ENCODE results near the gene WFDC1. TPM values are rescaled to one million over a fixed set of nuclear protein-coding genes. Genes with fewer than 3 reads are reported as not detected.

Gene WFDC1
- total and polyA plus RNA-seq, 4 donors = 6.5 to 14.8 (median 11.4) TPM

DNA sequence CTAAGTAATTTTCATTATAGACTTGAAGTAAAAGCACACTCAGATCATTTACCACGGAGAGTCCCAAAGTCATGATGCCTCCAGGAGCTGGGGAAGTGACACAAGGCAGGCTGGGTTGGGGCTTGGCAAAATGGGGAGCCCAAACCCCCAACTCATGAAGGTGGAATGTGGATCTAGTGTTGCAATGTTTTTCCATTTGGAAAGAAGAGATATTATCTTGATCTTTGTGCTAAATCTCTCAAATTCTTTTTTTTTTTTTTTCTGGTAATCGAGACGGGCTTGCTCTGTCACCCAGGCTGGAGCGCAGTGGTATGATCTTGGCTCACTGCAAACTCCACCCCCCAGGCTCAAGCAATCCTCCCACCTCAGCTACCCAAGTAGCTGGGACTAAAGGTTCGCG lies 47.3 kb upstream of the WFDC1 start:
- TF ChIP-seq, protein P1, sequence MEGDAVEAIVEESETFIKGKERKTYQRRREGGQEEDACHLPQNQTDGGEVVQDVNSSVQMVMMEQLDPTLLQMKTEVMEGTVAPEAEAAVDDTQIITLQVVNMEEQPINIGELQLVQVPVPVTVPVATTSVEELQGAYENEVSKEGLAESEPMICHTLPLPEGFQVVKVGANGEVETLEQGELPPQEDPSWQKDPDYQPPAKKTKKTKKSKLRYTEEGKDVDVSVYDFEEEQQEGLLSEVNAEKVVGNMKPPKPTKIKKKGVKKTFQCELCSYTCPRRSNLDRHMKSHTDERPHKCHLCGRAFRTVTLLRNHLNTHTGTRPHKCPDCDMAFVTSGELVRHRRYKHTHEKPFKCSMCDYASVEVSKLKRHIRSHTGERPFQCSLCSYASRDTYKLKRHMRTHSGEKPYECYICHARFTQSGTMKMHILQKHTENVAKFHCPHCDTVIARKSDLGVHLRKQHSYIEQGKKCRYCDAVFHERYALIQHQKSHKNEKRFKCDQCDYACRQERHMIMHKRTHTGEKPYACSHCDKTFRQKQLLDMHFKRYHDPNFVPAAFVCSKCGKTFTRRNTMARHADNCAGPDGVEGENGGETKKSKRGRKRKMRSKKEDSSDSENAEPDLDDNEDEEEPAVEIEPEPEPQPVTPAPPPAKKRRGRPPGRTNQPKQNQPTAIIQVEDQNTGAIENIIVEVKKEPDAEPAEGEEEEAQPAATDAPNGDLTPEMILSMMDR (IDR thresholded peaks at IDR 0.05; ENCODE audit: control extremely low read depth, extremely low read depth) = no peak
- Histone ChIP-seq H3K4me3 (no peak overlapping the region), H3K4me1 (ENCODE audit: control insufficient read depth in 5 of 5, insufficient read depth in 5 of 5, low read length in 5 of 5) (no peaks in the 10 kb centered on the region), H3K36me3 (ENCODE audit: control insufficient read depth in 4 of 4, insufficient read depth in 4 of 4, low read length in 4 of 4) (no peaks in the 10 kb centered on the region), H3K9me3 (ENCODE audit: control insufficient read depth in 4 of 4, insufficient read depth in 3 of 4, low read length in 3 of 4) (peaks cover 0 to 13% (median 0%) of the 10 kb centered on the region in 4 donors), H3K27ac (ENCODE audit: low read depth in 1 of 2, low read length in 1 of 2) (no peak overlapping the region), H3K9ac (ENCODE audit: insufficient read depth in 1 of 2, low read length in 2 of 2) (no peak overlapping the region), H3K27me3 (ENCODE audit: control insufficient read depth in 3 of 3, insufficient read depth in 3 of 3, low read length in 2 of 3) (peaks cover 0 to 8% (median 6%) of the 10 kb centered on the region in 3 donors)
- DNase-seq (no peak), ATAC-seq (ENCODE audit: insufficient read depth, low FRiP score) (no peak)
- 92 to 97% methylated on average over 5 to 6 of the region's 6 CpGs for whole genome bisulfite sequencing, 2 donors

GRCh38 chr16:84247844-84248243 lies 46.8 kb upstream of the WFDC1 start:
- TF ChIP-seq, protein P1 (IDR thresholded peaks at IDR 0.05; ENCODE audit: control extremely low read depth, extremely low read depth) = no peak
- H3K9me3 ChIP-seq (ENCODE audit: control insufficient read depth in 4 of 4, insufficient read depth in 3 of 4, low read length in 3 of 4) = peaks cover 0 to 11% (median 0%) of the 10 kb centered on the region in 4 donors
- ATAC-seq (ENCODE audit: insufficient read depth, low FRiP score) (no peak), DNase-seq (no peak)
- no peak overlapping the region for H3K27ac ChIP-seq (ENCODE audit: low read depth in 1 of 2, low read length in 1 of 2)
- H3K4me1 ChIP-seq (ENCODE audit: control insufficient read depth in 5 of 5, insufficient read depth in 5 of 5, low read length in 5 of 5) = no peaks in the 10 kb centered on the region
- peaks cover 0 to 8% (median 4%) of the 10 kb centered on the region in 3 donors for H3K27me3 ChIP-seq (ENCODE audit: control insufficient read depth in 3 of 3, insufficient read depth in 3 of 3, low read length in 2 of 3)
- no peak overlapping the region for H3K4me3 ChIP-seq
- no peaks in the 10 kb centered on the region for H3K36me3 ChIP-seq (ENCODE audit: control insufficient read depth in 4 of 4, insufficient read depth in 4 of 4, low read length in 4 of 4)
- 90% methylated on average over 5 of the region's 5 CpGs for WGBS, 2 donors
- no peak overlapping the region for H3K9ac ChIP-seq (ENCODE audit: insufficient read depth in 1 of 2, low read length in 2 of 2)

GRCh38 chr16:84252184-84252583 lies 42.5 kb upstream of the WFDC1 start:
- Histone ChIP-seq H3K4me3 (no peak overlapping the region), H3K27ac (ENCODE audit: low read depth in 1 of 2, low read length in 1 of 2) (no peak overlapping the region), H3K4me1 (ENCODE audit: control insufficient read depth in 5 of 5, insufficient read depth in 5 of 5, low read length in 5 of 5) (no peaks in the 10 kb centered on the region), H3K27me3 (ENCODE audit: control insufficient read depth in 3 of 3, insufficient read depth in 3 of 3, low read length in 2 of 3) (peaks cover 0 to 6% (median 6%) of the 10 kb centered on the region in 3 donors), H3K9me3 (ENCODE audit: control insufficient read depth in 4 of 4, insufficient read depth in 3 of 4, low read length in 3 of 4) (peaks cover 0 to 9% (median 0%) of the 10 kb centered on the region in 4 donors), H3K9ac (ENCODE audit: insufficient read depth in 1 of 2, low read length in 2 of 2) (no peak overlapping the region), H3K36me3 (ENCODE audit: control insufficient read depth in 4 of 4, insufficient read depth in 4 of 4, low read length in 4 of 4) (no peaks in the 10 kb centered on the region)
- ATAC-seq (ENCODE audit: insufficient read depth, low FRiP score) (no peak), DNase-seq (no peak)
- TF ChIP-seq, protein P1 (IDR thresholded peaks at IDR 0.05; ENCODE audit: control extremely low read depth, extremely low read depth) = no peak
- 61 to 69% methylated on average over 7 of the region's 7 CpGs for WGBS, 2 donors

DNA sequence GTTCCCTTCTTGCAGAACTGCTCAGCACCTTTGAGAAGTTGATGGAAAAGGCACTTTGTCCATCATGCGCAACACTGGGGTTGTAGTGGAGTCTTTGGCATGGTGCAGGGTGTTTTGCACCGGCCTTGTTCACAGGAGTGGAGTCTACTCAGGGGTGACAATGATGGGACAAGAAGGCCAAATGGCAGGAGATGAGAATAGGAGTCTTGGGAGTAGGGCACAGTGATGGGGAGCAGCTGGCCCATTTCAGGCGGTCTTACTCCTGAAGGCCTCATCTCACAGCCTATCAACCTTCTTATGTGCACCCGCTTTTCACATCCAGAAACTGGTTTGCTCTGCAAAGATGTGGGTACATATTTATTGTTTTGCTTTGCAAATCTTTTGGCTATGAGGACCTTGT lies 41.5 kb upstream of the WFDC1 start:
- H3K9me3 ChIP-seq (ENCODE audit: control insufficient read depth in 4 of 4, insufficient read depth in 3 of 4, low read length in 3 of 4) = peaks cover 0 to 9% (median 1%) of the 10 kb centered on the region in 4 donors
- DNase-seq (no peak), ATAC-seq (ENCODE audit: insufficient read depth, low FRiP score) (no peak)
- H3K4me3 ChIP-seq = no peak overlapping the region
- no peaks in the 10 kb centered on the region for H3K36me3 ChIP-seq (ENCODE audit: control insufficient read depth in 4 of 4, insufficient read depth in 4 of 4, low read length in 4 of 4)
- no peak overlapping the region for H3K27ac ChIP-seq (ENCODE audit: low read depth in 1 of 2, low read length in 1 of 2)
- H3K9ac ChIP-seq (ENCODE audit: insufficient read depth in 1 of 2, low read length in 2 of 2) = no peak overlapping the region
- H3K27me3 ChIP-seq (ENCODE audit: control insufficient read depth in 3 of 3, insufficient read depth in 3 of 3, low read length in 2 of 3) = peaks cover 0 to 6% (median 5%) of the 10 kb centered on the region in 3 donors
- TF ChIP-seq, protein P1 (IDR thresholded peaks at IDR 0.05; ENCODE audit: control extremely low read depth, extremely low read depth) = no peak
- H3K4me1 ChIP-seq (ENCODE audit: control insufficient read depth in 5 of 5, insufficient read depth in 5 of 5, low read length in 5 of 5) = no peaks in the 10 kb centered on the region
- 73 to 91% methylated on average over 4 of the region's 4 CpGs for WGBS, 2 donors
